Natural killer cell (primary cell): ENCODE measurements around the gene C1QTNF9. TPM values are rescaled to one million over a fixed set of nuclear protein-coding genes. Genes with fewer than 3 reads are reported as not detected.

Source experiments
- ATAC-seq, 3 donors: fragments of 150-1000 bp in 2 of 3; fragments of 200-7000 bp in 1 of 3; cut with Tn5 transposase; 1 replicate in 1 of 3; 2 replicates in 2 of 3; pipeline ENCODE4 v1.10.0; 2021; ENCODE audit warnings: mild to moderate bottlenecking in 2 of 3, moderate library complexity in 2 of 3
- DNase-seq, 2 donors: peaks; one replicate each; pipeline versions ENCODE4 v3.0.0 to v3.0.0-alpha.2; 2013 to 2021; ENCODE audit warnings: mixed read lengths in 1 of 2
- H3K27ac ChIP-seq: one replicate; pipeline ENCODE4 v1.5.1; 2013; ENCODE audit warnings: mild to moderate bottlenecking, low read length
- H3K27me3 ChIP-seq: one replicate; pipeline ENCODE4 v1.6.1; 2013; ENCODE audit warnings: low read length; ENCODE audit not compliant: control insufficient read depth, insufficient read depth
- H3K36me3 ChIP-seq: one replicate; pipeline ENCODE4 v1.6.1; 2013; ENCODE audit warnings: low read length; ENCODE audit not compliant: control insufficient read depth, insufficient read depth
- H3K4me1 ChIP-seq: one replicate; pipeline ENCODE4 v1.6.1; 2013; ENCODE audit warnings: low read length; ENCODE audit not compliant: control insufficient read depth, insufficient read depth
- H3K4me3 ChIP-seq: one replicate; pipeline ENCODE4 v1.5.1; 2013; ENCODE audit warnings: low read length
- H3K9me3 ChIP-seq: one replicate; pipeline ENCODE4 v1.6.1; 2013; ENCODE audit warnings: low read length; ENCODE audit not compliant: control insufficient read depth, insufficient read depth
- H3K27ac Mint-ChIP-seq, 2 donors: one replicate each; pipeline ENCODE4 v1.8.0; 2022; ENCODE audit warnings: mild to moderate bottlenecking in 2 of 2, mixed read lengths in 2 of 2, moderate library complexity in 1 of 2
- H3K27me3 Mint-ChIP-seq, 2 donors: one replicate each; pipeline ENCODE4 v1.8.0; 2022; ENCODE audit warnings: low read depth in 2 of 2, mixed read lengths in 2 of 2
- H3K36me3 Mint-ChIP-seq: one replicate; pipeline ENCODE4 v1.8.0; 2022; ENCODE audit warnings: mixed read lengths
- H3K4me1 Mint-ChIP-seq, 2 donors: one replicate each; pipeline ENCODE4 v1.8.0; 2022; ENCODE audit warnings: mixed read lengths in 2 of 2
- H3K4me3 Mint-ChIP-seq: one replicate; pipeline ENCODE4 v1.8.0; 2022; ENCODE audit warnings: mild to moderate bottlenecking, moderate library complexity, mixed read lengths
- H3K9me3 Mint-ChIP-seq, 2 donors: one replicate each; pipeline ENCODE4 v1.8.0; 2022; ENCODE audit warnings: mixed read lengths in 2 of 2
- WGBS: methylation state at CpG from one replicate; pipeline ENCODE4 v1.1.7; 2013; ENCODE audit warnings: missing lambda C conversion rate; ENCODE audit not compliant: insufficient coverage; 5-methylcytosine and 5-hydroxymethylcytosine counted together
- intact Hi-C: fragments of 100-400 bp; cut with micrococcal nuclease; formaldehyde crosslinking; loops from one replicate; pipeline ENCODE4 v1.14.2; 2022
- total RNA-seq, 4 donors: library from RNA; stranded (reverse); fragments of 120-200 nt in 1 of 4; gene quantifications; one replicate each; pipeline versions ENCODE4 v1.2.3 to v1.2.4, GENCODE V29; 2013 to 2022
- TF ChIP-seq, protein P1 (sequence below): fragments of 200-600 bp; IDR thresholded peaks from one replicate; pipeline ENCODE4 v1.8.0; 2022; ENCODE audit warnings: antibody characterized with exemption

The C1QTNF9 gene
- total RNA-seq, 3 donors from 2014 or later (not counting 1 experiment from before 2014, with no cell fraction given), result 0.25 TPM; not detected in 2

DNA sequence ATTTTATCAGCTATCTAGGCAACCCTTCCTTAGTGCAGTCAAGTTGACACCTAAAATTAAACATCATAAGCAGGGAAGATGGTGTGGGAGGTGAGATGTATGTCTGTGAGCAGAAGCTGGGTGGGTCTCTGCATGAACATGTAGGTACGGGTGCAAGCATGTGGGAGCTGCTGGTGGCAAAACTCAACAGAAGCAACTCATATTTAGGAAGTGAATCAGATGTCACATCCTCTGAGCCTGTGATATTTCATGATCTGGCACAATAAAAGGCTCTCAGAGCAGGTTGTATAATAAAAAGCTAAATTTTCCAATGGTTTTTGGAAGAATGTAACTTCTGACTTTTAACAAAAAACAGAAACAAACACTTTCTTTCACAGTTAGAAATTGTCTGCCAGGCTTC, 44.4 kb downstream of the C1QTNF9 start:
- no peak overlapping the region for H3K4me3 Mint-ChIP-seq

DNA sequence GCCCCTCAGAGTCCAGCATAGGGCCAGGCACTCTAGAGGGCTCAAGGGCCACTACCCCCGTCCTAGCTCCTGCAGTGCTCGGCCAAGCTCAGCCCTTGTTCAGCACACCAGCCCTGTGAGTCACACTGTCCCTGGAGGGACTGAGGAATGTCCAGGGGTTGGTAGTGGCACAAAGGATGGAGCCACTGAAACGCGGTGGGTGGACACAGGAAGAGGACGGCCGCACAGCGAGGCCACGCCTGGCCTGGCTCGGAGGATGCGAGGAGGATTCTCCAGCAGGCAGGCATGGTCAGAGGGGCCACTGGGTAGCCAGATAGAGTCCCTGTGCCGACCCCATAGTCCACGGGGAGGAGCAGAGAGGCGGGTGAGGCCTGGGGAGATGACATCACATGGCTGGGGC, 45.7 kb downstream of the C1QTNF9 start:
- Mint-ChIP-seq H3K27ac (no peak overlapping the region), H3K36me3 (no peaks in the 10 kb centered on the region), H3K27me3 (no peaks in the 10 kb centered on the region), H3K4me1 (no peaks in the 10 kb centered on the region), H3K4me3 (no peak overlapping the region), H3K9me3 (no peaks in the 10 kb centered on the region)
- 96% methylated on average over 13 of the region's 13 CpGs for WGBS
- no peak for DNase-seq
- H3K4me1 ChIP-seq, result no peaks in the 10 kb centered on the region
- no peaks in the 10 kb centered on the region for H3K27me3 ChIP-seq
- ATAC-seq, result no peak
- intact Hi-C loops, result no loop called here
- H3K9me3 ChIP-seq, result no peaks in the 10 kb centered on the region
- H3K36me3 ChIP-seq, result no peaks in the 10 kb centered on the region
- H3K4me3 ChIP-seq, result no peak overlapping the region
- no peak overlapping the region for H3K27ac ChIP-seq
- TF ChIP-seq, protein P1, sequence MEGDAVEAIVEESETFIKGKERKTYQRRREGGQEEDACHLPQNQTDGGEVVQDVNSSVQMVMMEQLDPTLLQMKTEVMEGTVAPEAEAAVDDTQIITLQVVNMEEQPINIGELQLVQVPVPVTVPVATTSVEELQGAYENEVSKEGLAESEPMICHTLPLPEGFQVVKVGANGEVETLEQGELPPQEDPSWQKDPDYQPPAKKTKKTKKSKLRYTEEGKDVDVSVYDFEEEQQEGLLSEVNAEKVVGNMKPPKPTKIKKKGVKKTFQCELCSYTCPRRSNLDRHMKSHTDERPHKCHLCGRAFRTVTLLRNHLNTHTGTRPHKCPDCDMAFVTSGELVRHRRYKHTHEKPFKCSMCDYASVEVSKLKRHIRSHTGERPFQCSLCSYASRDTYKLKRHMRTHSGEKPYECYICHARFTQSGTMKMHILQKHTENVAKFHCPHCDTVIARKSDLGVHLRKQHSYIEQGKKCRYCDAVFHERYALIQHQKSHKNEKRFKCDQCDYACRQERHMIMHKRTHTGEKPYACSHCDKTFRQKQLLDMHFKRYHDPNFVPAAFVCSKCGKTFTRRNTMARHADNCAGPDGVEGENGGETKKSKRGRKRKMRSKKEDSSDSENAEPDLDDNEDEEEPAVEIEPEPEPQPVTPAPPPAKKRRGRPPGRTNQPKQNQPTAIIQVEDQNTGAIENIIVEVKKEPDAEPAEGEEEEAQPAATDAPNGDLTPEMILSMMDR, result no peak

More for the DNA sequence above, 44.4 kb downstream of the C1QTNF9 start:
- H3K27ac Mint-ChIP-seq, result no peak overlapping the region
- H3K36me3 ChIP-seq, result no peaks in the 10 kb centered on the region
- intact Hi-C loops, result no loop called here
- H3K9me3 ChIP-seq, result no peaks in the 10 kb centered on the region
- 75% methylated on average over 1 of the region's 1 CpG for WGBS
- H3K27me3 Mint-ChIP-seq, result no peaks in the 10 kb centered on the region
- DNase-seq (no peak), ATAC-seq (no peak)
- no peaks in the 10 kb centered on the region for H3K4me1 Mint-ChIP-seq
- no peaks in the 10 kb centered on the region for H3K9me3 Mint-ChIP-seq
- H3K36me3 Mint-ChIP-seq, result no peaks in the 10 kb centered on the region
- H3K4me3 ChIP-seq, result no peak overlapping the region
- TF ChIP-seq, protein P1, result no peak
- no peak overlapping the region for H3K27ac ChIP-seq
- H3K27me3 ChIP-seq, result no peaks in the 10 kb centered on the region
- H3K4me1 ChIP-seq, result no peaks in the 10 kb centered on the region

DNA sequence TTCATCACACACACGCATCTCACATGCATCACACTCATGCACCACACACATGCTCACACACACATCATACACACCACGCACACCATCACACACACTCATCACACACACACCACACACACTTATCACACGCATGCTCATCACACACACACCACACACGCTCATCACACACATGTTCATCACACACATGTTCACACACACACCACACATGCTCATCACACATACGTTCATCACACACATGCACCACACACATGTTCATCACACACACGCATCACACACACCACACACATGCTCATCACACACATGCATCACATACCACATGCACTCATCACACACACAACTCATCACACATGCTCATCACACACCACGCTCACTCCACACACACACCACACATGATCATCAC, 46.9 kb downstream of the C1QTNF9 start:
- TF ChIP-seq, protein P1, result no peak
- Mint-ChIP-seq H3K27ac (no peak overlapping the region), H3K36me3 (no peaks in the 10 kb centered on the region), H3K27me3 (no peaks in the 10 kb centered on the region), H3K4me3 (no peak overlapping the region), H3K4me1 (no peaks in the 10 kb centered on the region), H3K9me3 (no peaks in the 10 kb centered on the region)
- DNase-seq (no peak), ATAC-seq (no peak)
- Histone ChIP-seq H3K27ac (no peak overlapping the region), H3K27me3 (no peaks in the 10 kb centered on the region), H3K4me3 (no peak overlapping the region), H3K4me1 (no peaks in the 10 kb centered on the region), H3K36me3 (no peaks in the 10 kb centered on the region), H3K9me3 (no peaks in the 10 kb centered on the region)
- intact Hi-C loops, result no loop called here
- WGBS, result 97% methylated on average over 7 of the region's 7 CpGs

DNA sequence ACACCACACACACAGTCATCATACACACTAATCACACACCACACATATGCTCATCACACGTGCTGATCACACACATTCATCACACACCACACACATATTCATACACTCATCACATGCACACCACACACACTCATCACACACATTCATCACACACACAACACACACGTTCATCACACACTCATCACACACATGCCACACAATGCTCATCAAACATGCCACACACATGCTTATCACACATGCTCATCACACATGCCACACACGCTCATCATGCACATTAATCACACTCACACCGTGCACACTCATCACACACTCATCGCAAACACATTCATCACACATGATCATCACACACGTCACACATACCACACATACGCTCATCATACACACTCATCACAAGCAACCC, 47.5 kb downstream of the C1QTNF9 start:
- no peaks in the 10 kb centered on the region for H3K27me3 Mint-ChIP-seq
- H3K36me3 Mint-ChIP-seq, result no peaks in the 10 kb centered on the region
- no peak overlapping the region for H3K4me3 Mint-ChIP-seq
- Histone ChIP-seq H3K4me3 (no peak overlapping the region), H3K27ac (no peak overlapping the region), H3K4me1 (no peaks in the 10 kb centered on the region), H3K9me3 (no peaks in the 10 kb centered on the region), H3K27me3 (no peaks in the 10 kb centered on the region), H3K36me3 (no peaks in the 10 kb centered on the region)
- DNase-seq (no peak), ATAC-seq (no peak)
- TF ChIP-seq, protein P1, result no peak
- no peak overlapping the region for H3K27ac Mint-ChIP-seq
- no peaks in the 10 kb centered on the region for H3K4me1 Mint-ChIP-seq
- no peaks in the 10 kb centered on the region for H3K9me3 Mint-ChIP-seq
- intact Hi-C loops, result no loop called here
- 95% methylated on average over 7 of the region's 7 CpGs for WGBS
